ENCODE results near the gene INCA1.
A peak's percentile ranks its signal among the peaks of the same experiment; 100 is the strongest.
"Not testable (repeated sequence)": the region's sequence is repeated elsewhere in the genome, so short reads cannot be mapped to it uniquely, and the experiment has no call there.

The INCA1 gene, protein sequence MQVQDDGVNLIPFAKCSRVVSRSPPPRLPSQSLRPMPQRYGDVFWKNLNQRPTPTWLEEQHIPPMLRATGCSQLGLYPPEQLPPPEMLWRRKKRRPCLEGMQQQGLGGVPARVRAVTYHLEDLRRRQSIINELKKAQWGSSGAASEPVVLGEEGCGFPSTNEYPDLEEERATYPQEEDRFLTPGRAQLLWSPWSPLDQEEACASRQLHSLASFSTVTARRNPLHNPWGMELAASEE

DNA sequence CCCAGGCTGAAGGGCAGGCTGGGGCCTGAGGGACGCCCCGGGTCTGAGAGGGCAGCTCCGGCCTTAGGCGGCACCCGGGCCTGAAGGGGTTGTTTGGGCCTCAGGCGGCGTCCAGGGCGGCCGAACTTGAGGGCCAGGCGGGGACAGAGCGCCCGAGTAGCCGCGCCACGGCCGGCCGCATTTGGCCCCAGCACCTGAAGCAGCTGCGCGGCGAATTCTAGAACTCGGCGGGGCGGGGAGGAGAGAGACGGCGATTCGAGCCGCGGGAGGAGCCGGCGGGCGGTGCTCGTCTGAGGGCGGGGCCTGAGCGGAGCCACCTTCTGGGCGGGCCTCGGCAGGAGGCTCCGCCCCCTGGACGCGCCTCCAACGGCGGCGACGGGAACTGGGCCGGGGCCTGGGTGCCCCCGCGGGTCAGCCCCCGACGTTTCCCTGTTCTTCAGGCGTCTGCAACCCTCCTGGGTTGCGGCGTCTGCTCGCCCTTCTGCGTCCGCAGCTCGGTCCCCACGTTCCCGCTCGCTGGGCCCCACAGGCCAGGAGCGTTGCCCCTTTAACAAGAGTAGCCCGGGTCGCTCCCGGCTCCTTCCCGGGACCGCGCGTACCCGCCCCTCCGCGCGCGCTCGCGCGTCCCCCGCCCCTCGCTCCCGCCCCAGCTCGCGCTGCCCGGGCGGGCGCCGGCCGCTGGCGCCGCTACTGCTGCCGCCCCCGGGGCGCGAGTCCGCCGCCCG is at the start of gene INCA1, which contains the start of gene KIF1C:
Gene INCA1, minus strand, starts transcription at position 221 of the 725 bp plus-strand sequence. CDS start 3,085 bp downstream, outside the sequence.
Gene KIF1C, plus strand, starts transcription at position 649 of the 725 bp plus-strand sequence. CDS start 2,297 bp downstream, outside the sequence.
- peak; percentile 92 for DNase-seq (ENCODE audit: low spot score)

DNA sequence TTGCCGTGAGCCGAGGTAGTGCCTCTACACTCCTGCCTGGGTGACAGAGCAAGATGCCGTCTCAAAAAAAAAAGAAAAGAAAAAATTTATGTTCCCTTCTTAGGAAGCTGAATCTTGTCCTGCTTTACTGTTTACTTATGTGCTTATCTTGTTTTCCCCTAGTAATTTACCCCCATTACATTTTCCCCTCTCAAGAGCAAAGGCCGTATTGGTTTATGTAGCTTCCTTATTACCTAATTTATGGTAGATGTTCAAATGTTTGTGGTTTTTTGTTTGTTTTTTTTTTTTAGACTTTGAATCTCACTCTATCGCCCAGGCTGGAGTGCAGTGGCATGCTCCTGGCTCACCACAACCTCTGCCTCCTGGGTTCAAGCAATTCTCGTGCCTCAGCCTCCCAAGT is 48.2 kb upstream of the INCA1 start:
- no peak for DNase-seq (ENCODE audit: low spot score)

DNA sequence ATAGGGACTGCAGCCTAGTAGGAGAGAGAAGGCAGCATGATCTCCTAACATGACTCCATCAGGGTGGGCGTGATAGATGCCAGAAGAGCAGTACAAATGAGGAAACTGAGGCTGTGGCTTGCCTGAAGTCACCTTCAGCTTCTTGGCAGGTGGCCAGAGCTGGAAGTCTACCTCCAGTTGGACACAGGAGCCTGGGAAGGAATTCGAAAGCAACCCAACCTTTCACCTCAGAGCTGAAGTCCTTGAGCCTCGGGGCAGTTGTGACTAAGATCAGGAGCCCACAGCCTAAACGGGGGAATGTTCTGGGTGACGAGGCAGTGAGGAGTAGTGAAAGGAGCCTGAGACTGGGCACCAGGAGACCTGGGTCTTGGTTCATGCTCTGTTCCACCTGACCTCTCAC is 47.3 kb upstream of the INCA1 start:
- no peak for DNase-seq (ENCODE audit: low spot score)

DNA sequence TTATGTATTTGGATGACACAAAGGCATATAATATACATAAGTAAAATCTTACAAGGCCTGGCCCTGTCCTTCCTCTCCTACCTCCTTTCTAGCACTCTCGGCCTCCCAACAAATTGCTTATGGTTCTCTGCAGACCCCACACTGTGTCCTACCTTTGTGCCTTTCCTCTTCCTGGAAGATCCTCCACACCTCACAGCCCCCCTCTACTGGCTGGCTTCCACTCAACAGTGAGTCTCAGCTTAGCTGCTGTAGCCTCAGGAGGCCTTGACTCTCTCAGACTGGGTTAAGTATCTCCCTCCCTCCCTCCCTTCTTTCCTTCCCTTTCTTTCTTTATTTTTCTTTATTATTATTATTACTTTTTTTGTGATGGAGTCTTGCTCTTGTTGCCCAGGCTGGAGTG is 46.2 kb upstream of the INCA1 start:
- DNase-seq (ENCODE audit: low spot score) = no peak

DNA sequence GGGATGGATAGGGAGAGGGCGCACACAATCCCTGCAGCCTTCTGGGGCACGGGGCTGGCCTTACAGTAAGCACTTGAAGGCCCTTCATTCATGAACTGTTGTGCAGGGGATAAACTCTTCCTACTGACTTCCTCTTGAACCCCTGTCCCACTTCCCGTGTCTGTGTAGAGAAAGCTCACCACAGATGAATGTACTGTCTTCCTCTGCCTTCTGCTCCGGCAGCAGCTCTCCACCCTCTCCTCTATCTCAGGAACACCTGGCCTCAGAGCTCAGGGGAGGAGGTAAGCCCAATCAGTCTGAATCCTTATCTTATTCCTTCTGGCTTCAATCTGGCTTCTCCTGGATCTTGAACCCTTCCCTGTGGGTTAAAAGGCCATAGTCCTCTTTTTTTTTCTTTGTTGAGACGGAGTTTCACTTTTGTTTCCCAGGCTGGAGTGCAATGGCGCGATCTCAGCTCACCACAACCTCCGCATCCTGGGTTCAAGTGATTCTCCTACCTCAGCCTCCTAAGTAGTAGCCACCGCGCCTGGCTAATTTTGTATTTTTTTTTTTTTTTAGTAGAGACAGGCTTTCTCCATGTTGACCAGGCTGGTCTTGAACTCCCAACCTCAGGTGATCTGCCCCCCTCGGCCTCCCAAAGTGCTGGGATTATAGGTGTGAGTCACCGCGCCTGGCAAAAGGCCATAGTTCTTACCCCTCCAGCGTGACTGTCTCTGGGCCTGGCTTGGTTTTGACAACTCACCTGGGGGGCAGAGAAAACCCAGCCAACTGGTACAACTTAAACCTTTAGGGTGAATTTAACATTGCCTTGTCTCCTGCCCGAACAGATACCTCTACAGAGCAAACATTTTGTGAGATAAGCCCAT is 45.1 kb upstream of the INCA1 start:
- no peak for DNase-seq (ENCODE audit: low spot score)

DNA sequence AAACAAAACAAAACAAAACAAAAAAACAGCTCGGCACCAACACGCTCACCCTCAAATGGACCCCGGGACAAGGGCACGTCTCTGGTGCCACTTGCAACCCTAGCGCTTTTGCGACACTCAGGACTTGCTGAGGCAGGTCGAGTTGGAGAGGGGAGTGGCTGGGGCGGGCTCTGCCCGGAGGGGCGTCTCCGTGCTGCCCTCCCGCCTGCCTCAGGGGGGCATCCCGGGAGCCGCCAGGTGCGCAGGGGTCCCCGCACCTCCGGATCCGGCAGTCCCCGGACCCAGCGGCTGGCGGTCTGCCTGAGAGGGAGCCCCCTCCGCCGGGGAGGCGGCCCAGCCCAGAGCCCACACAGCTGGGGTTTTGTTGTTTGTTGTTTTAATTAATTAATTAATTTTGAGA is 38.0 kb upstream of the INCA1 start, which contains the start of gene SLC52A1:
Gene SLC52A1, minus strand, starts transcription at position 112 of the 400 bp plus-strand sequence. CDS start 820 bp downstream, outside the sequence.
- no peak for DNase-seq (ENCODE audit: low spot score)

DNA sequence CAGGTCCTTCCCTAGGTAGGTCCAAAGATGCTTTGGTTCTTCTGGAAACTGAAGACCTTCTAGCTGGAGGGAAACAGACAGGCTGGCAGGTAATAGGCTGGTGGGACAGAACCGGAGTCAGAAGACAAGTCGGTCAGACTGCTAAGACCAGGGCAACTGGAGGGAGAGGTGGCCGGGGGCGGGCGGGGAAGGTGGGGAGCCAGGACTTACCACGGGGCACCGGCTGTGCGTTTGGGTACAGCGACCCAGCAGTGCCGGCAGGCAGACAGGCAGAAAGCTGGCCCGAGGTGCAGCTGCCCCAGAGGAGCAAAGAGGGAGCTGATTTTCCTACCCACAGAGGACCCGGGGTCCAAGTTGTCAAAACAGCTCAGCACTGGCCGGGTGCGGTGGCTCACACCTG is 37.3 kb upstream of the INCA1 start:
- no peak for DNase-seq (ENCODE audit: low spot score)

DNA sequence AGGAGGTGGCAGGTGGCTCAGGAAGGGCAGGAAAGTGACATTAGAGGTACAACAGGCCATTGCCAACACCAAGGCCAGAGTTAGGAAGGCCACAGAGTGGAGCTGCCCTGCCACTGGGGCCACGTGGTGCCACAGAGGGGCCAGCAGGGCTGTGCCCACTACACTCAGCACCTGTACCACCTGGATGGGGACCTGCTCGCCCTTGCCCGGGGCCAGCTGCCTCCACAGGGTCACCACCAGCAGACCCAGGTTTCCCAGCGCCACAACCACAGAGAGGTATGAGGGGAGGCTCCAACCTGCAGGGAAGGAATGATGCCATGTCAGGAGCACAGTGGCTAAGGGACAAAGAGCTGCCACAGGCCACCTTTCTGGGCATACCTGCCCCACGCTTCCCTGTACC is 36.7 kb upstream of the INCA1 start:
- DNase-seq (ENCODE audit: low spot score) = no peak

DNA sequence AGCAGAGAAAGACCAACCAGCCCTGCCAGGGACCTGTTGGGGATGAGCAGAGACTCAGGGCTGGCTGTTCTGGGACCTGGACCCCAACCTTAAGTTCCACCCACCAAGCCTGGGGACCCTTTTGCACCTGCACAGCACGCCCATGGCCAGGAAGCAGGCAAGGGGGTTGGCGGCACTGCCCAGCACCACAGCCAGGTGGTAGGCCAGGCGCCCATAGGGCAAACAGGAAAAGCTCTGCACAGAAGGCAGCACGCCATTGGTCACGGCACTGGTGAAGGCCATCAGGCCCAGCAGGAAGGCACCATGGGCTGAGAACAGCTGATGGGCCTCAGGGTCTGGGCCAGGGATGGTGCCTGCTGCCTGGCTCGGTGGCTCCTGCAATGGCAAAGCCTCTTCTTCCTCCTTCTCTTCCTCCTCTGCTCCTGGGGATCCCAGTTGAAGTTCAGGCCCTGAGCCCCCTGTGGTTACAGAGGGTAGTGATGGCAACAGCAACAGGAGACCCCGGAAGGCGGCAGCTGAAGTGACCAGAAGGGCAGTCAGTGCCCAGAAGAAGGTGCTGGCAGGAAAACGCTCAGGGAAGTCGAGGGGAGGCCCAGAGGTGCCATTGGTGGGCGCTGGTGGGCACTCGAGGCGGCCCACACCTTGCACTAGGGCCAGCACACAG is 36.2 kb upstream of the INCA1 start:
- no peak for DNase-seq (ENCODE audit: low spot score)

DNA sequence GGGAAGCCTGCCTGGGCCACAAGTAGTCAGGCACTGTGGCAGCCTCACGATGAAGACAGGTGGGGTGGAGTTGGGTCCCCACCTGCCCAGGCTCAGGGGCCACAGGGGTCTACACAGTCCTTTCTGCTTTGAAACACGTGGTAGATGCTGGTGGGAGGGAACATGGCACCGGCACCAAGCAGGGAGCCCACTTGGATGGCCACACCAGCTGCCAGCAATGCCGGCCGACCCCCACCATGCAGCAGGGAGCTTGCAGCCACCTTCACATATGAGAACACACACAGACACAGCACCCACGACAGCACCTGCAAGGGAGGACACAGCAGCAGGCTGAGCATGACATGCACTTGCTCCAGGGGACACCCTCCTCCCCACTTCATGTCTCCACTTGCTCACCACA is 35.5 kb upstream of the INCA1 start:
- DNase-seq (ENCODE audit: low spot score) = no peak

DNA sequence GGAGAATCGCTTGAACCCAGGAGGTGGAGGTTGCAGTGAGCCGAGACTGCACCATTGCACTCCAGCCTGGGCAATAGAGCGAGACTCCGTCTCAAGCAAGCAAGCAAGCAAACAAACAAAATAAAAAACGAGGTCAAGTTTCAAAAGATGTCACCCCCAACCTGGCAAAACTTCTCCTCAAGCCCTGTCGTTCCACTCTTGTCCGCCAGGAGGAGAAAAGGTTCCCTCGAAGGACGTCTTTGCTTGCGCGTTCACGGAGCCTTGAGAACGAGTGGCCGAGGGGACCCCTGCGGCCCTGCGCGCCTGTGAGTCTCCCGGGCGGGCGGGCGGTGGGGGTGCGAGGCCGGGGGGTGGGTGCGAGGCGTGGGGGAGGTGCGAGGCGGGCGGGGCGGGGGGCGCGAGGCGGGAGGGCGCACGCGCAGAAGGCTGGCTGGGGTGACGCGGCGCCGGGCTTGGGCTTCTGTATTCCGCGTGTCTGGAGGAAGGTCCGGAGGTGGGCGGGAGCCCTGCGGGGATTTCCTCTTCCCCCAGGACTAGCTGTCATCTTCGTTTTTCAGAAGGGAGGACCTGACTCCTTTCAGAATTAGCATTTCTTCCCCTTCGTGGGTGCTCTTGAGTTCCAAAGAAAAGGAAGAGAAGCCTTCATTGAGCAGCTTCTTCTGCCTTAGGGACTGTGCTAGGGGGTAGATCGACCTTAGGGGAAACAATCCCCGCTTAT is 34.2 kb upstream of the INCA1 start:
- peak; percentile 69 for DNase-seq (ENCODE audit: low spot score)

DNA sequence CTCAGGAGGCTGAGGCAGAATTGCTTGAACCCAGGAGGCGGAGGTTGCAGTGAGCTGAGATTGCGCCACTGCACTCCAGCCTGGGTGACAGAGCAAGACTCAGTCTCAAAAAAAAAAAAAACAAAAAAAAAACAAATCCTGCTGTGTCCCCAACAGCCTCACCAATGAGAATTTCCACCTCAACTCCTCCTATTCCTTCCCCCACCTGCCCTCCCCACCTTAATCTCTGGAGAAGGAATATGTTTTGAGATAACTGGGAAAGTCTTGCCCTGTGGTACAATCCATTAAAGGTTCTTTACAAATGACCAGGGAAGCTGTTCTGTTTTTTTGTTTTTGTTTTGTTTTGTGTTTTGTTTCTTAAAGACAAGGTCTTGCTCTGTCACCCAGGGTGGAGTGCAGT is 32.8 kb upstream of the INCA1 start:
- not testable (repeated sequence) for DNase-seq (ENCODE audit: low spot score)

DNA sequence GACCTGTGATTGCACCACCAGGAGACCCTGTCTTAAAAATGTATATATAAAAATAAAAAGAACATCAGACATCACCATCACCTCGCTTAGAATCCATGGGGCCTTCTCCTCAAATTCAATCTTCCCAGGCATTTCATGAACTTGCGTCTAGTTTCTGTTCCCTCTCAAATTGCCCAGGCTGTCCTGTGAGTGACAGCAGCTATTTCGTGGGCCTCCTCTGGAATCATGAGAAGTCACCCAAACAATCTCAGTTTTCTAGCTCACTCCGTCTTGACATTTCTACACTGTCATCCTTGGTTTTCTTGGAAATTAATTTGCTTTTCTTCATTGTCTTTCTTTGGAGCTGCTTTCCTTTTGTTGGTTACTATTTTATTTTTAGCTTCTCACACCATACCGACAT is 30.6 kb upstream of the INCA1 start:
- DNase-seq (ENCODE audit: low spot score) = no peak

DNA sequence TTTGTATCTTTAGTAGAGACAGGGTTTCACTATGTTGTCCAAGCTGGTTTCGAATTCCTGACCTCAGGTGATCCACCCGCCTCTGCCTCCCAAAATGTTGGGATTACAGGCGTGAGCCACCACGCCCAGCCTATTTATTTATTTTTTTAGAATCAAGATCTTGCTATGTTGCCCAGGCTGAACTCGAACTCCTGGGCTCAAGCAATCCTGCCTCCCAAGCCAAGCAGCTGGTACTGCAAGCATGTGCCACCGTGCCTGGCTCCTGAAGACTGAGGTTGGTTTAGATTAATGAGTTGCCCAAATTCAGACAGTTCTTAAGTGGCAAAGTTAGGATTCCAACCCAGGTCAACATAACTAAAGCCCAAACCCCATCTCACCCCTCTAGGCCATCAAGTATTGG is 30.0 kb upstream of the INCA1 start:
- no peak for DNase-seq (ENCODE audit: low spot score)

DNA sequence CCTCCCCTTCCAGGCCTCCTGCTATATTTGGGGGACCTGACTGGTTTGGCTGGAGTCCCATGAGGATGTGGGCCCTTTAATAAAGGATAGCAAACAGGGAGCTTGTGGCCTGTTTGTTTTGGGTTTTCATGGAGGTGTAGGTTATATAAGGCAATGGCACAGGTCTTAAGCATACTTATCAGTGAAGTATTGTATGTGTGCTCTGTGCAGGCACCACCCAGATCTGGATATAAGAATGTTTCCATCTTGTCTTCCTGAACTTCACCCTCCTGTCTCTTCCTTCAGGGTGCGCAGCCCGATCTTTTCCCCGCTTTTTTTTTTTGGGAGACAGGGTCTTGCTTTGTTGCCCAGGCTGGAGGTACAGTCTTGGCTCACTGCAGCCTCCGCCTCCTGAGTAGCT is 27.3 kb upstream of the INCA1 start:
- DNase-seq (ENCODE audit: low spot score) = no peak

DNA sequence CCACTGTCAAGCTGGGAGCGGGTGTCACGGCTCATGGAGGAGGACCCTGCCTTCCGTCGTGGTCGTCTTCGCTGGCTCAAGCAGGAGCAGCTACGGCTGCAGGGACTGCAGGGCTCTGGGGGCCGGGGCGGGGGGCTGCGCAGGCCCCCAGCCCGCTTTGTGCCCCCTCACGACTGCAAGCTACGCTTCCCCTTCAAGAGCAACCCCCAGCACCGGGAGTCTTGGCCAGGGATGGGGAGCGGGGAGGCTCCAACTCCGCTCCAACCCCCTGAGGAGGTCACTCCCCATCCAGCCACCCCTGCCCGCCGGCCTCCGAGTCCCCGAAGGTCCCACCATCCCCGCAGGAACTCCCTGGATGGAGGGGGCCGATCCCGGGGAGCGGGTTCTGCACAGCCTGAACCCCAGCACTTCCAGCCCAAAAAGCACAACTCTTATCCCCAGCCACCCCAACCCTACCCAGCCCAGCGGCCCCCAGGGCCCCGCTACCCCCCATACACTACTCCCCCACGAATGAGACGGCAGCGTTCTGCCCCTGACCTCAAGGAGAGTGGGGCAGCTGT is 26.3 kb upstream of the INCA1 start:
- no peak for DNase-seq (ENCODE audit: low spot score)

DNA sequence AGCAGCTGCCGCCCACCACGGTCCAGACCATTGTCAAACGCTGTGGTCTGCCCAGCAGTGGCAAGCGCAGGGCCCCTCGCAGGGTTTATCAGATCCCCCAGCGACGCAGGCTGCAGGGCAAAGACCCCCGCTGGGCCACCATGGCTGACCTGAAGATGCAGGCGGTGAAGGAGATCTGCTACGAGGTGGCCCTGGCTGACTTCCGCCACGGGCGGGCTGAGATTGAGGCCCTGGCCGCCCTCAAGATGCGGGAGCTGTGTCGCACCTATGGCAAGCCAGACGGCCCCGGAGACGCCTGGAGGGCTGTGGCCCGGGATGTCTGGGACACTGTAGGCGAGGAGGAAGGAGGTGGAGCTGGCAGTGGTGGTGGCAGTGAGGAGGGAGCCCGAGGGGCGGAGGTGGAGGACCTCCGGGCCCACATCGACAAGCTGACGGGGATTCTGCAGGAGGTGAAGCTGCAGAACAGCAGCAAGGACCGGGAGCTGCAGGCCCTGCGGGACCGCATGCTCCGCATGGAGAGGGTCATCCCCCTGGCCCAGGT is 24.9 kb upstream of the INCA1 start:
- no peak for DNase-seq (ENCODE audit: low spot score)

DNA sequence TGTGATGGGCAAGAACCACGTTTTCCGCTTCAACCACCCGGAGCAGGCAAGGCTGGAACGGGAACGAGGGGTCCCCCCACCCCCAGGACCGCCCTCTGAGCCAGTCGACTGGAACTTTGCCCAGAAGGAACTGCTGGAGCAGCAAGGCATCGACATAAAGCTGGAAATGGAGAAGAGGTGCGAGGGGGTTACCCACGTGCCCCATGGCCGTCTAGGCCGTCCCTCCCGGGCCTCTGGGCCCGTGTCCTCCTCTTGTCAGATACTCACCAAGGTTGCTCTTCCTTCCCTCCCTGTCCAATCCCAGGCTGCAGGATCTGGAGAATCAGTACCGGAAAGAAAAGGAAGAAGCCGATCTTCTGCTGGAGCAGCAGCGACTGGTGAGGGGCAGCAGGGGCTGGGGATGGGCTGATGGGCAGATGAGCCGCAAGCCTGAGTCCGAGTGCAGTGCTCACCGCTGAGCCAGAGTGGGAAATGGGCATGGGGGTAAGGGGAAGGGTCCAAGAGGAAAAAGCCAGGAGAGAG is 23.2 kb upstream of the INCA1 start:
- DNase-seq (ENCODE audit: low spot score) = no peak

DNA sequence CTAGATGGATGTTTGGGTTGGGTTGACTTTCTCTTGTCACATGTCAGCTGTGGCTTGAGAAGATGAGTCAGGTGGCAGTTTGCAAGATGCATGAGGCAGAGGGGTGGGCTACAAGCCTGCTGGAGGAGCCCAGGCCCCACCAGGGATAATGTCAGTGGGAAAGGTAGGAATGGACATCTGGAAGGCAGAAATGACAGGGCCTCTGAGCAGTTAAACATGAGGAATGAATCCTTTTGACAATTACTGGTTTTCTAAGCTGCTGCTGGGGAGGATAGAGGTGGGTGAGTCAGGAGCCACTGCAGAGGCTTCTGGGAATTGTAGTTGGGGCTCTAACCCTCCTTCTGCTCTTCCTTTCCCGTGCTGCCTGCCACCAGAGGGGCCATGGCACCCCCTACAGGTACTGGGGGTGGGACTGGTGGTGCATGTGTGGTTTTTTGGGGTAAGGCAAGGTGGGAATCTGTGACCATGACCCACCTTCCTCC is 22.2 kb upstream of the INCA1 start:
- no peak for DNase-seq (ENCODE audit: low spot score)

DNA sequence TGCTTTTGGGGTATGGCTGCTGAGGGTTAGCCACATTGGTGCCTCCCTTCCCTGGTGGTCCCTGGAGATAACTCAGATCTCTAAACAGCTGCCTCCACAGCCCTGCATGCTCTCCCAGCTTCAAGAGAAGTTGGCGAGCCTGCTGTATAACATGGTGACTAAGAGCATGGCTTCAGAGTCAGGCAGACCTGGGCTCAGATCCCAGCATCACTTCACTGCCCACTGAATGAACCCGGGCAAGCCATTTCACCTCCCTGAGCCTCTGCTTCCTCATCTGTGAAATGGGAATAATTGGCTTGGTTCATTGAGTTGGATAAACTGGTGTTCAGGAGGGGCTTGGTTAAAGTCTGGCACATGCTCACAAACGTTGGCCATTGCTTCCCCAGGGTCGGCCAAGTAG is 17.0 kb upstream of the INCA1 start:
- DNase-seq (ENCODE audit: low spot score) = no peak
